GM21381 (cell line): Measurements from ENCODE around the gene HSP90AB1.
A peak's percentile ranks its signal among the peaks of the same experiment; 100 is the strongest.

Experiments used
- ATAC-seq: cut with Tn5 transposase; IDR thresholded peaks from one replicate; pipeline ENCODE4 v1.9.1; 2021; ENCODE audit warnings: mild to moderate bottlenecking, moderate library complexity; ENCODE audit not compliant: unreplicated experiment

Gene HSP90AB1

DNA sequence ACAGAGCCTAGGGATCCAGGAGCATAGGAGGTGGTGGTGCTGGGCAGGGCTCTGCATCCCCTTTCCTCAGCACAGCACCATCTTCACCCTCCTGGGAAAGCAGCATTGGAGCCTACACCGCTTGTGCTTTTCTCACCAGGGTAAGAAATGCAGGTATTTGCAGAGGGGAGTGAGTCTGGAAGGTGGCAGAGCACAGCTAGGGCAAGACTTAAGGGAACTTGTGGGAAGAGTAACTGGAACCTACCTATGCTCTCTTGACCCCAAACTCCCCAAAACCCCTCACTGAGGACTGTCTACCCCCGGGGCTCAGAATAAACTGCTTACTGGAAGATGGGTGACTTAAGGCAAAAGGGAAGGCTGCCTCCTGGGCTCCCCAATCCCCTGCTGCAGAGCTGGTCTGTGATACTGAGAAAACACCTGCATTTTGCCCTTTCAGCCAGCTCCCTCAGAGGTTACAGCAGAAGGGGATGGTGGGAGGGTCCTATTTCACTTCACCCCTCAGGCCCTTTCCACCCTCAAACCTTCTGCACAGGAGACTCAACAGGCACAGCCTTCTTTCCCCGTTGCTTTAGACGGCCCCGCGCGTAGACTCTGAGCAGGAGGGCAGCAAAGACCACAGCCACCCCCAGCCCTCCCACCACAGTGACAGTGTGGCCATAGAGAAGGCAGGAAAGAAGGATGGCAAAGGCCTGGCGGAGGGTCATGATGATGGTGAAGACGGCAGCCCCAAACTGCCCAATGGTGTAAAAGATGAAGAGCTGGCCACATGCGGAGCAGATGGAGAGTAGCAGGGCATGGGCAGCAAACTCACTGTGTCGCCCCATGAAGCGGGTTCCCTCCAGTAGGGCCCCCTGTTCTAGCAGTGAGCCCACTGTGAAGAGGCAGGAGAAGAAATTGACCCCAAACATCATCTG lies 7.5 kb downstream of the HSP90AB1 start:
- no peak for ATAC-seq

DNA sequence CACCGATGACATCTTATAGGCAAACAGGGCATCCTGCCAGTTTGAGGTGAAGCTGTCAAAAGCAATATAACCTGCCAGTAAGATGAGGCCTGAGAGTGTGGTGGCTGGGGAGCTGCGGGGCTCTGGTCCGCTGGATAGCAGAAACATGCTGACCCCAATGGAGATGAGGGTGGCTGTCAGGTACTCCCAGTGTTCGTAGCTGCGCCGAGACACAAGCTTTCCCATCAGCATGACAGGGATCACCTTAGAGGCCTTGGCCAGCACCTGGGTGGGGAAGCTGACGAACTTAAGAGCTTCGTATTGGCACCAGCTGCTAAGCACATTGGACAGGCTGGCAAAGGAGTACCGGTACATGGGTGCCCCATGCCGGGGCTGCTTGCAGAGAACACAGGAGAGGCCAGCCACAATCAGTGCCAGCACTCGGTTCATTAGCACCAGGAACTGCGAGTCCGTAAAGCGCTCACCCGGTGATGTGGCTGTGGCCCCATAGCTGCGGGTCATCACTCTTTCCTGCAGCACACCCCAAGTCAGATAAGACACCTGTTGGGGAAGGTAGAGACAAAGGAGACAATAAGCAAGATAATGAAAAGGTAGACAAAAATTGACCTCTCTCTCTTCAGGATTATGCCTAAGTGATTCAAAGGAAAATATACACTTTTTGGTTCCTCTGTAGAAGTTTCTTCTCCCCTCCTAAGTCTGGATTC lies 8.4 kb downstream of the HSP90AB1 start:
- ATAC-seq = no peak

DNA sequence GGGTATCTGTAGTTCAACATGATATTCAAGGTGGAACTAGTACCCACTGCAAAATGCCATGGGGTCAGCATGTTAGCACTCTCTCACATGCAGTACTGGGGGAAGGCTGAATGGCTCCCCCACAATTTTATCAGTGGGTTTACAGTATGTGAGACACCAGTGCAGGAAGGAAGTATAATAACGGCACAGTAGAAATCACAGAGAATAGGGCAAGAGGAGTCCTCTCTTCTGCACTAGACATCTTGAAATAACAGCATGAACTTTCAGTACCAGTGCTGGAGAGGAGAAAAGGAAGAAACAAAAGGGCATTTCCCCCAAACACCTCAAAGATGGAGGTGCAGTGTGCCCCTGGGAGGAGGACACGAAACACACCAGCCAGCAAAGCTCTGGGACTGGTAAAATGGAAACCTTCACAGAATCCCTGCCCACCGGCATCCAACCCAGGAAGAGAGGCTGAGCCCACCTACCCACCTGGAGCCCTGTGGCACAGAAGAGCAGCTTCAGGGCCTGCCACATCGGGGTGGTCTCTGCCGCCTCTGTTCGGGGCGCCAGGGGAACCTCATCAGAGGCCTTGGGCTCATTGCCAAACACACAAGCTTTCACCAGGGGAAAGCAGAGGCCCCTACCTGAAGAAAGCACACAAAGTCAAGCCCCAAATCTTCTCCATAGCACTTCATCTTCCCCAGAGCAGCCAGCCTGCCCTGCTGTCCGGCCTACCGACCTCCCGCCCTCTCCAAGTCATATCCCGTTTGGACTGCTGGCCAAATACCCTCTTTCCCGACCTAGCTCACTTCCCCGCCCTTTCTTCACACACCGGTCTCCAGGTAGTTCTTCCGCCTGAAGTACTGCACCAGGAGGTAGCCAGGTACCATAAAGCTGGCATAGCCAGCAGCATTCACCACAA lies 9.2 kb downstream of the HSP90AB1 start:
- no peak for ATAC-seq

DNA sequence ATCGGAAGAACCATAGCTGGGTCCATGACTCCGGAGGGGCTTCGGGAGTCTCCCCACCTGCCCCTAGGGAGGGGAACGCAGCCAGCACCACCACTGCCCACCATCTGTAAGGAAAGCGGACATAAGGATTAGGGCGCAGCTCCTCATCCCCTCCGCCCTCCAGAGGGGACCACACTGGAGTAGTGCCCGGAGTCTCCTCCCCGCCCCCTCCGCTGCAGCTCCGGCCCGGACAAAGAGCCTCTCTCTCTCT lies 9.8 kb downstream of the HSP90AB1 start:
- no peak for ATAC-seq

DNA sequence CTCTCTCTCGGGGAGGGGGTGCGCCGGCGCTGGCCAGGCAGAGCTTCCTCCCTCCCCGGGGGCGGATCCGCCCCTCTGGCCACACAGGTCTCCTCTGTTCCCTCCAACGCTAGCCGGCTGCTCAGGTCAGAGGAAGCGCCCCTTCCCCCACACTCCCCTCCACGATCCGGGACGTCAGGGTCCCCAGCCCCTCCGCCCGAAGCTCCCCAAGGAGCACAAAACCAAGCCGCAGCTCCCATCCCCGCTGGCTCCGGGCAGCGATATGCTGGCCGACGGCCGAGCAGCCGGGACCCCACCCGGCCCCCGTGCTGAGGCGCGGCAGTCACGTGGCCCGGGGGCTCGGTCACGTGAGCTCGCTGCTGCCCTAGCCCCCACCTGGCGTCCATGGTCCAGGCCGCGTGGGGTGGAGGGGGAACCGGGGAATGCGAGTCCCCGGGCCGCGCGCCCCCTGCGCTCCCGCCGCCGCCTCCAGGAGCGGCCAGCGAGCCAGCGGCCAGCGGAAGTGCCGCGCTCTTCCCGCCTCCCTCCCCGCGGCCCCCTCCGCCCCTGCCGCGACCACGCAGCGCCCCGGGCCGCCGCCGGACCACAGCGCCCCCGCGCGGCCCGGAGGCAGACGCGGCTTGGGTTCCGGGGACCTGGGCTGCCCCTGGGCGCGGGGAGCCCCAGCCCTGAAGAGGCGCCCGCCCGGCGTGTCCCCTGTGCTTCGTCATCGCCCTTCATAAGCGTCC lies 10.3 kb downstream of the HSP90AB1 start, which contains the start of gene SLC35B2:
TSS of gene SLC35B2 (minus strand) at position 504 of the 728 bp plus-strand sequence. CDS start at position 386, 118 bp downstream.
- peak; percentile 44 for ATAC-seq

DNA sequence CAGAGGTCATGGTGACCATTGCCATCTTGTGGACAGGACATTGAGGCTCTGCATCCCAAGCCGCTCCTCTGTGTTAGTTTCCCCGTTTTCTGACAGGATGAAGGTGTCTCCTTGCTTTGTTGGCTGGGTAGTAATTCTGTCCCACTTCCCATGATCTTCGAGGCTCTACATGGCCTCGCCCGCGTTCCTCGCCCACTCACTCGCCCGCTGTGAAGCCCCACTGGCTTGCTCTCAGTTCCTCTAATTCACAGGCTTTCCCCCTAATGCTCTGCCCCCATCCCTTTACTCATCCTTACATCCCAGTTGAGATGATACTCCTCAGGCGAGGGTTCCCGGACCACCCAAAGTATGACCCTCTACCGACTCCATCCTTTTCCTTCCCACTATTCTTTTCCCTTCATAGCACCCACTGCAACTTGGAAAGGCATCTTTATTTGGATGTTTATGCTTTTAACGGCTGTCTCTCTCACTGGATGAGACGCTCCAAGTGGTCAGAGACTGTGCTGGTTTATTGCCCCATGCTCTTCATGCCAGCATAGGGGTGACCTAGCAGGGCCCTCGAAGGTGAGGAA lies 10.9 kb downstream of the HSP90AB1 start:
- ATAC-seq = peak; percentile 8

DNA sequence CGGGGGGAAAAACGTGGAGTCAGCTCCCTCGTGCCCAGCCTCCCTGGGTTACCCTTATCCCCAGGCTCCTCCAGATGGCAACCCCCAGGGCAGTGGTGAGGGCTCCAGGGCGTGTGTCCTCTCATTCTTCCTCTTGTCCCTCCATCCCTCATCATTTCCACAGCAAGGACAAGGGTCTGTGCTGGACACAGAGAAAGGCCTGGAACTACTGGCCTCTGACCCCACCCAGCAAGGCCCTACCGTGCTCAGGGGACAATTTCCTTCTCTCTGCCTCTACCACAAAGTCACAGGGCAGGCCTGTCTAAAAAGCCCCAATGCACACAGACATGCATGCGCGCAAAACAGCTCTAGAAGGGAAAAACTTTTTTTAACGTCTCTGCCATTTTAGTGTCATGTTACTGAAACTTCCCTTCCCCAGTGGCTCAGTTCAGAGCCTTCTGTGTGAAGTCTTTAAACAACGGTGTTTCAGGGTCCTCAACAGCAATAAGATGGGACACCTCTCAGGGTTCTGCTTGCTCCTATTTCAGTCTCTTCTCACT lies 11.5 kb downstream of the HSP90AB1 start:
- ATAC-seq = no peak

DNA sequence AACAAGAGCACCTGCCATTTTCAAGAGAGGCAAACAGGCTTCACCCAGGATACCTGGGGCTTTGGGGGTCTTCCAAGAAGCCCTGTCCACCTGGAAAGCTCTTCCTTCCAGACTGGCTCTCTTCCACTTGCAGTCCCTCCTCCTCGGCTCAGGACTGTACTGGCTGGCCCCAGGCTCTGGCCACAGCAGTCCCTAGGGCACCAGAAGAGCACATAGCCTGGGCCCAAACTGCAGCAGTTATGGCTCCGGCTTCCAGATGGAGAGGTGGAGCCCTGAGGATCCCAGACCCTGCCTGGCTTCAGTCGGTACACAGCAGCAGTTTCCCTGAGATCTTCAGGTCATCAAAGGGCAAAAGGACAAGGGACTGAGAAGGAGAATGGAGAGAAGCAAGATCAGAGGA lies 12.0 kb downstream of the HSP90AB1 start:
- ATAC-seq = no peak

DNA sequence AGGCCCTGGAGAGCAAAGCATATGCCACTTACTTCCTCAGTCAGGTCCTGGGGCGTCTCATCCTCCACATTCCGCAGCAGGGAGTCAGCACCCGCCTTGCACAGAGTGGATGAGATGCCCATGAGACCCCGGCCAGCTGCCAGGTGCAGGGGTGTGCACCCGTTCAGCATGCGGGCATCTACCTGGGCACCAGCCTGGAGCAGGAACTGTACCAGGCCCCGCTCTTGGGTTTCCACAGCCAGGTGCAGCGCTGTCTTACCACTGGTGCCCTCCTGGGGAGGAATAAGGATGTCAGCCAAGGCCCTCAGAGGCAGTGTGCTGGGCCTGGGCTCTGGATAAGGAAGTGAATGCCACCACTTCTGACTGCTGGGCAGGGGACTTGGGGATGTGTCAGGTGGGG lies 13.1 kb downstream of the HSP90AB1 start:
- no peak for ATAC-seq

DNA sequence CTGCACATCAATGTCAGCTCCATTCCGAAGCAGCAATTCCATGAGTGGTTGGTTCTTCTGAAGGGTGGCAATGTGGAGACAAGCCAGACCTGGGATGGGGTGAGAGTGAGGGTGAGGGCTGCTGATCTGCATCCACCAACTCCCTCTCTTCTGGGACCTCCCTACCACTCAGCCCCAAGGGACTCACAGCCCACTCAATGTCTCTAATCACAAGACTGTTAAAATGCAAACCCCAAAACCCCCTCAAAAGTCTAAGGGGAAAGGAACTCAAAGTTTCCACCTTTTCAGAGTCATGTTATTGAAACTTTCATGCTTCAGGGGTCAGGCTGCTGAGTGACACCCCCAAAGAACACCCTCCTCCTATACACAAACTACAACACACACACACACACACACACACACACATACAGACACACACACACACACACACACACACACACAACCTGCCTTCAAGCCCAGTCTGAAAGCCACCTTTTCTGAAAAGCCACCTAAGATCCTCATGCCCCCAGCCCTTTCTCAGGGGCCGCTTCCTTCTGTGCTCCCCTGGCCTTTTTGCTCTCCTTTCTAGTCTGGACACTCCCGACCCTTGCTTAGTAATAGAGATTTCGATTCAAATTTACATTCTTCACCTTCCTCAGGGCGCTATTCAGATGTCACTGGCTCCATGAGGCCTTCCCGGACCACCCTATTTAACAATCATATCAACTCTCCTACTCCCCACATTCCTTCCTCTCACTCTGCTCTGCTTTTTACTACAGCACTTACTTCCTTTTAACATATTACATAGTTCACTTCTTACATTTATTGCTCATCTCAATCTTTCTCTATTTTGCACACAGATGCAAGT lies 13.8 kb downstream of the HSP90AB1 start:
- ATAC-seq = no peak

DNA sequence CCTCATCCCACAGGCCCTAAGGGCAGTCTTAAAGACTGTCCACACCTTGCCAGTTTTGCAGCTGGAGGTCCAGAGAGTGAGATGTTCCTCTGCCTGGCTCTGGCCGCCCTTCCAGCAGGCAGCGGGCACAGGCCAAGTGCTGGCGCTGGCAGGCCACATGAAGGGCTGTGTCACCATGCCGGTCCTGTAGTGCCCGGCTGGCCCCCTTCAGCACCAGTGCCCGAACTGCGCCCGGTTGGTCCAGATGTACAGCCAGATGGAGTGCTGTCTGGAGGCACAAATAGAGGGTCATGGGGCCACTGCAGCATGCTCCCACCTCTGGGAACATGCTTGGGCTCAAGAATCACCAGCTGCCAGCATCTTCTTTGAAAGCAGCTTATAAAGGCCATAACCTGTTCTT lies 14.7 kb downstream of the HSP90AB1 start:
- ATAC-seq = no peak

DNA sequence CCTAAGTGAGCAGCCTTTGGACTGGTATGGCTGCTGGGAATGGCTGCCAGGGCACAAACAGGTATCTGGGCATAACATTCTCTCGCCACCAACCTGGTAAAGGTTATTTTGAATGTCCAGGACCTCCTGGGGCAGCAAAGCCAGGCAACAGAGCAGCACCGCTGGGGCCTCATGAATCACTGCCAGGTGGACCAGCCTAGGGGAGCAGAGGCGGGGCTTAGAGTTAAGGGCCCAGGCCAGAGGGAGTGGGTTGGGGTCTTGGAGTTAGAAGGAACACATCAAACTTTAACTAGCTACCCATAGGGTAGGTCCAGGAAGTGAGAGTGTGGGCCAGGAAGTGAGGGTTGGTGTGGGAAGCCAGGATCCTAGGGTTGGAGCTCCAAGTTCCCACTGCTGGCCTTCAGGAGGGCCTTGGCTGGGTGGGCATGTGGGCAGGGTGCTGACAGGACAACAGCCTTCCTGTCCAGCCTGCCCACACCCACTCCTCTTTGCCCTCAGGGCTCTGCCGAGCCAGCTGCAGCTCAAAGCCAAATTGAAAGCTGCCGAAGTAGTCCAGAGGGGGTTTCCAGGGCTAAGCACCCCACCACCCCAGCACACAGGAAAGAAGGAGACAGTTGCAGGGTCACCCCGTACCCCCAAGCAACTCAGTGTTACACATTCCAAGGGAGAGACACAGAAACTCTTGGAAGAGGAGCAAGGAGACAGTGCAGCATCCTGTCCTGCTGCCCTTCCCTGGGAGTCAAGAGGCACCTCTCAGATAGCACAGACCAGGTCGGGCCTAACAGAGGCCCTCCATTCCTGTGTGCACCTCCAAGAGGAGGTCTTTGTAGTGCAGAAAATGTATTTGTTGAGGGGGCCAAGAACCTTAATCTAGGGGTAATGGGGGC lies 15.8 kb downstream of the HSP90AB1 start:
- no peak for ATAC-seq

DNA sequence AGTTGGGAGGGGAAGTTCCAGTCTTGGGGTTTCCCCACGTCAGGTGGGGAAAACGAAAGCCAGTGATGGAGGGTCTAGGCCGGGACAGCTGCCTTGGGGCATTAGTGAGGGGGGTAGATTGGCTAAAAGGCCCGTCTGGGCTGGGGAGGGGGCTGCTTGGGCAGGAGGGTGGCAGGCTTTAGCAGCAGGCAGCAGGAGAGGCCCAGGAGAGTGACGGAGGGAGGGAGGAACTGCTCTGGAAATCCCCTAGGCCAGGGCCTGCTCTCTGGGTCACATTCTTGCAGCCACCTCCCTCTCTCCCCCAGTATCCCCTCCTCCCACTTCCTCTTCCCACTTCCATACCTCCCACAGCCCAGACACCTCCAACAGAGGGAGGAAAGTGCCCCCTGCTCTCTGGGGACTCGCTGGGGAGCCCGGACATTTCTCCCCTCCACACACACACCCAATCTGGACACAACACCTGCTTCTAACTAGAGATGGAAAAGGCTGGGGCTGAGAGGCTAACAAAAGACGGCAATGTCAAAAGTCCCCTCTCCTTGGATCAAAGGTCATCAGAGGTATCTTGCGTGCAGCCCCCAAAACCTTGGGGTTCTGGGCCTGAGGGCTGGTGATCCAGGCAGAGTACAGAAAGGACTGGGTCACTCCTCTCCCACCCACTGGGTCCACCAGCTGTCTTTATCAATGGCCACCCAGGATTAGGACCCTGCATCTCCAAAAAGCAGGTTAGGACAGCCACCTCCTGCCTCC lies 16.6 kb downstream of the HSP90AB1 start:
- ATAC-seq = no peak

DNA sequence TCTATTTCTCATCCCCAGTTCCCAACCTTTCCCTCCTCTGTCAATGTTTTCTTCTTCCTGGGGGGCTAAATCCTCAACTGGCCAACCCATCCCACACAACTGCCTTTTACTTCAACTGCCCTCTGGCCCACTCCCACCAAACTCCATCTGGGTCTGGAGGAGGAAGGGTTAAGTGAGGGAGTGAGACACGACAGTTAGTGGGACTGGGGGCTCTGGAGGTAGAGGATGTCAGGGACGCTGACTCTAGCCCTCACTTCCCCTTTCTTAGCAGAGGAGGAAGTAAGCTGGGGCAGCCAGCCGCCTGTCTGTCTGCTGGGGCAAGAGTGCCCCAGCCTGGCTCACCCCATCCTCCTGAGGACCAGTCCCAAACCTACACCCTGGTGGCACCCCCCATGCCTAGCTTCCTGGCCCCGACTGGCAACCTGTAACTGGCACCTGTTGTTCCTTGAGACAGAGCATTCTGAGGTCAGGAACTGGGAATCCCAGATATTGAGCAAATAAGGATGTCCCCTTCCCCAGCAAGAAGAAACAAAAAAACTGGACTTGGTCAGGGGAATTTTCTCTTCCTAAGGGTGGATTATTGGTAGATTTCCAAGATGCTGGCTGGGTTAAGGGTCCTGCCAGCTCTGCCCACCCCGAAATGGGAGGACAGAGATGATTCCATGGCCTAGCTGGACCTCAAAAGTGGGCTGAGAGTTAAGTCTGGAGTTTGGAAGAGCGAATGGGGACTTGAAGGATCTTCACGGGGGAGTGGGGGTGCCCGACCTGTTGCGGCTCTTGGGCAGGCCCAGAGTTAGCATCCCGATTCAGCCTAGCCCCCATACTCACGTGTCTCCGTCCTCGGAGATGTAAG lies 17.5 kb downstream of the HSP90AB1 start:
- ATAC-seq = peak; percentile 25

DNA sequence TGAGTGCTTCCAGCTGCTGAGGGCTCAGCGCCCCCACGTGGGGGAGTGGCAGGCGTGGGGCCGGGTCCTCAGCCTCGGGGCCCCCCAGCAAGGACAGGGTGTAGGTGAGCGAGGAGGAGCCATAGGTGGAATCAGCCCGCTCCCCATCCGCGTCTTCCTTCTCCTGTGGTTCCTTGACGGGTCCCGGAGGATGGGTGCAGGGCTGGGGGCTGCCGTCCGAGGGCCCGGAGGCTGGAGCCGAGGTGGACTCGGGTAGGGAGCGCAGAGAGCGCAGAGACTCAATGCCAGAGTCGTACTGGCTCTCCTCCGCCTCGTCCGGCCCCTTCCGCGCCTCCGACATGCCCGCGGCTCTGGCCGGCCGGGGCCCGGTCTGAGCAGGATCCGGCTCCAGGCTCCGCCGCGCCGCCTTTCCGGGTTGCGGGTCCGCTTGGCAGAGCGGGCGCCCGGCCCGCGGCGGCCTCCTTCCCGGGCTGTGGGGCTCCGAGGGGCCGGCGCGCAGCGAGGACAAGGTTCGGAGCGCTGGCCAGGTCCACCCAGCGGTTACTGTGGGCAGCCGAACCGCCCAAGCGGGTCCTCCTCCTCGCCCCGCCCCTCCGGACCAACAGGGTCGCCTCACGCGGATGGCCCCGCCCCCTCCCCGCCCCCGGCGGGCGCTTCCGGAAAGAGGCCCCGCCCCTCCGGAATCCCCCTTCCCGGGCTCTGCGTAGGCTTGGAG lies 18.3 kb downstream of the HSP90AB1 start, which contains the start of gene NFKBIE:
TSS of gene NFKBIE (minus strand) at position 545 of the 715 bp plus-strand sequence. CDS start at position 340, 205 bp downstream.
- peak; percentile 42 for ATAC-seq
